NOMO-1 (cell line): Measurements from ENCODE around the gene ATP10A.
"Not testable (repeated sequence)": the region's sequence is repeated elsewhere in the genome, so short reads cannot be mapped to it uniquely, and the experiment has no call there.

Experiments
- DNase-seq, 2 experiments: peaks; one replicate each; lab custom pipeline; 2025; ENCODE audit not compliant: unreplicated experiment in 2 of 2; lab: John Stamatoyannopoulos, UW

Gene ATP10A

GRCh38 chr15:25667829-25668228, 195.3 kb downstream of the ATP10A start:
- DNase-seq: no peak

GRCh38 chr15:25665913-25666312, 197.2 kb downstream of the ATP10A start:
- no peak for DNase-seq

GRCh38 chr15:25664761-25665160, 198.4 kb downstream of the ATP10A start:
- no peak for DNase-seq

- no peak for DNase-seq
These were observed 199.6 kb downstream of the ATP10A start for GRCh38 chr15:25663515-25663914.

GRCh38 chr15:25661898-25662297, 201.2 kb downstream of the ATP10A start:
- DNase-seq: no peak

- DNase-seq: no peak
These were observed 203.9 kb downstream of the ATP10A start for GRCh38 chr15:25659251-25659650.

- DNase-seq: no peak
These were observed 204.6 kb downstream of the ATP10A start for GRCh38 chr15:25658560-25658959.

- no peak for DNase-seq
These were observed 207.7 kb downstream of the ATP10A start for GRCh38 chr15:25655207-25655948.

- DNase-seq: no peak
These were observed 209.8 kb downstream of the ATP10A start for GRCh38 chr15:25653371-25653770.

GRCh38 chr15:25652704-25653103, 210.4 kb downstream of the ATP10A start:
- peak; percentile 37 to 71 for DNase-seq

GRCh38 chr15:25649390-25649789, 213.7 kb downstream of the ATP10A start:
- no peak for DNase-seq

GRCh38 chr15:25643120-25643519, 220.0 kb downstream of the ATP10A start:
- no peak for DNase-seq

GRCh38 chr15:25641762-25642161, 221.4 kb downstream of the ATP10A start:
- DNase-seq: no peak

GRCh38 chr15:25641361-25641760, 221.8 kb downstream of the ATP10A start:
- no peak for DNase-seq

GRCh38 chr15:25640959-25641358, 222.2 kb downstream of the ATP10A start:
- DNase-seq: not testable (repeated sequence)

- no peak for DNase-seq
These were observed 222.7 kb downstream of the ATP10A start for GRCh38 chr15:25640381-25640780.

GRCh38 chr15:25636486-25636885, 226.6 kb downstream of the ATP10A start:
- not testable (repeated sequence) for DNase-seq

- DNase-seq: no peak
These were observed 227.9 kb downstream of the ATP10A start for GRCh38 chr15:25635191-25635590.

GRCh38 chr15:25633862-25634261, 229.3 kb downstream of the ATP10A start:
- no peak for DNase-seq

GRCh38 chr15:25631971-25632370, 231.2 kb downstream of the ATP10A start:
- DNase-seq: no peak
